HG03432 (cell line): ENCODE measurements around the gene HOXA13.

Source experiments
- ATAC-seq: cut with Tn5 transposase; IDR thresholded peaks from one replicate; pipeline ENCODE4 v1.9.1; 2021; ENCODE audit warnings: mild to moderate bottlenecking, moderate library complexity; ENCODE audit not compliant: unreplicated experiment

Gene HOXA13

GRCh38 chr7:27208998-27209397, 9.1 kb upstream of the HOXA13 start:
- ATAC-seq: no peak

GRCh38 chr7:27207348-27207985, 7.6 kb upstream of the HOXA13 start:
- ATAC-seq: no peak

- ATAC-seq: no peak
Observed at GRCh38 chr7:27205325-27206280, 5.7 kb upstream of the HOXA13 start.

GRCh38 chr7:27204851-27205322, 5.0 kb upstream of the HOXA13 start:
- ATAC-seq: no peak

- no peak for ATAC-seq
Observed at GRCh38 chr7:27203964-27204594, 4.2 kb upstream of the HOXA13 start.

GRCh38 chr7:27203365-27203953, 3.6 kb upstream of the HOXA13 start:
- no peak for ATAC-seq

- ATAC-seq: no peak
Observed at GRCh38 chr7:27202862-27203134, 2.9 kb upstream of the HOXA13 start.

GRCh38 chr7:27202018-27202861, 2.3 kb upstream of the HOXA13 start:
- ATAC-seq: no peak

- ATAC-seq: no peak
Observed at GRCh38 chr7:27201580-27202017, 1.7 kb upstream of the HOXA13 start.

- no peak for ATAC-seq
Observed at GRCh38 chr7:27200761-27201579, 1.1 kb upstream of the HOXA13 start.

GRCh38 chr7:27198871-27199801, 755 bp downstream of the HOXA13 start:
- no peak for ATAC-seq

GRCh38 chr7:27198138-27198841, 1.6 kb downstream of the HOXA13 start:
- no peak for ATAC-seq

GRCh38 chr7:27197137-27198042, 2.5 kb downstream of the HOXA13 start:
- ATAC-seq: no peak

- no peak for ATAC-seq
Observed at GRCh38 chr7:27196287-27196767, 3.6 kb downstream of the HOXA13 start.

GRCh38 chr7:27194686-27195379, 5.1 kb downstream of the HOXA13 start:
- no peak for ATAC-seq

- ATAC-seq: no peak
Observed at GRCh38 chr7:27194002-27194352, 5.9 kb downstream of the HOXA13 start.
